GM23338 (cell line): ENCODE data around the gene C12orf54. TPM values are rescaled to one million over a fixed set of nuclear protein-coding genes. Genes with fewer than 3 reads are reported as not detected.

ENCODE experiments used
- ATAC-seq: fragments of 200-7000 bp; cut with Tn5 transposase; 3 replicates; pipeline ENCODE4 v1.9.1; 2020
- DNase-seq: peaks from one replicate; pipeline ENCODE4 v3.0.0-alpha.2; 2015; ENCODE audit warnings: low spot score
- H2AFZ ChIP-seq: fragments of 200-600 bp; sonication (generic); 2 replicates; pipeline ENCODE4 v1.8.0; 2016; ENCODE audit warnings: antibody characterized with exemption, mild to moderate bottlenecking, moderate library complexity
- H3F3A ChIP-seq: fragments of 200-600 bp; sonication (generic); replicated peaks from 2 replicates; pipeline ENCODE4 v1.8.0; 2017; ENCODE audit warnings: antibody characterized with exemption, mixed run types, low read depth
- H3K27ac ChIP-seq: fragments of 200-600 bp; sonication (generic); 2 replicates; pipeline ENCODE4 v1.6.1; 2016; ENCODE audit warnings: low read depth
- H3K27me3 ChIP-seq: fragments of 200-600 bp; sonication (generic); 2 replicates; pipeline ENCODE4 v1.8.0; 2016; ENCODE audit warnings: mild to moderate bottlenecking, mixed run types, moderate library complexity; ENCODE audit not compliant: insufficient read depth
- H3K36me3 ChIP-seq: fragments of 200-600 bp; sonication (generic); 2 replicates; pipeline ENCODE4 v1.8.0; 2016; ENCODE audit warnings: mild to moderate bottlenecking; ENCODE audit not compliant: insufficient read depth
- H3K4me1 ChIP-seq: fragments of 200-600 bp; sonication (generic); 2 replicates; pipeline ENCODE4 v1.8.0; 2016; ENCODE audit warnings: mild to moderate bottlenecking, moderate library complexity; ENCODE audit not compliant: insufficient read depth
- H3K4me2 ChIP-seq: fragments of 200-600 bp; sonication (generic); 2 replicates; pipeline ENCODE4 v1.7.1; 2017; ENCODE audit warnings: mixed run types
- H3K4me3 ChIP-seq: fragments of 200-600 bp; sonication (generic); 2 replicates; pipeline ENCODE4 v1.6.1; 2016; ENCODE audit warnings: mixed run types
- H3K79me2 ChIP-seq: fragments of 200-600 bp; sonication (generic); replicated peaks from 2 replicates; pipeline ENCODE4 v1.8.0; 2017; ENCODE audit warnings: mild to moderate bottlenecking; ENCODE audit not compliant: insufficient read depth
- H3K9me2 ChIP-seq: fragments of 200-600 bp; sonication (generic); 2 replicates; pipeline ENCODE4 v1.8.0; 2017; ENCODE audit not compliant: insufficient read depth
- H4K20me1 ChIP-seq: fragments of 200-600 bp; sonication (generic); replicated peaks from 2 replicates; pipeline ENCODE4 v1.8.0; 2017; ENCODE audit warnings: mild to moderate bottlenecking; ENCODE audit not compliant: insufficient read depth
- H3K27ac Mint-ChIP-seq: 2 replicates; pipeline ENCODE4 v1.8.0; 2020; ENCODE audit warnings: inconsistent platforms, mild to moderate bottlenecking, moderate library complexity, mixed read lengths
- H3K27me3 Mint-ChIP-seq: 3 replicates; pipeline ENCODE4 v1.8.0; 2022; ENCODE audit warnings: low read depth, mild to moderate bottlenecking, moderate library complexity, mixed read lengths, inconsistent platforms; ENCODE audit not compliant: insufficient read depth, poor library complexity
- H3K36me3 Mint-ChIP-seq: 3 replicates; pipeline ENCODE4 v1.8.0; 2021; ENCODE audit warnings: low read depth, mild to moderate bottlenecking, inconsistent platforms, moderate library complexity, mixed read lengths
- H3K4me1 Mint-ChIP-seq: 3 replicates; pipeline ENCODE4 v1.8.0; 2020; ENCODE audit warnings: mild to moderate bottlenecking, inconsistent platforms, mixed read lengths
- H3K4me3 Mint-ChIP-seq: 3 replicates; pipeline ENCODE4 v1.8.0; 2021; ENCODE audit warnings: moderate library complexity, mild to moderate bottlenecking, inconsistent platforms, mixed read lengths
- H3K9me3 Mint-ChIP-seq: 3 replicates; pipeline ENCODE4 v1.8.0; 2020; ENCODE audit warnings: moderate library complexity, mild to moderate bottlenecking, inconsistent platforms, mixed read lengths
- CREB1 ChIP-seq: fragments of 250-450 bp; sonication (Bioruptor Pico); IDR thresholded peaks from 2 replicates; pipeline ENCODE4 v1.5.0; 2020; ENCODE audit warnings: low read depth, mild to moderate bottlenecking, moderate library complexity
- CTCF ChIP-seq, 2 experiments: fragments of 200-600 bp in 1 of 2; sonication (generic) in 1 of 2; conservative IDR thresholded peaks; 2 replicates each; pipeline versions ENCODE4 v1.5.1 to v1.6.1; 2016 to 2017; ENCODE audit warnings: antibody characterized with exemption in 2 of 2, low read depth in 2 of 2, mild to moderate bottlenecking in 2 of 2, moderate library complexity in 1 of 2
- EZH2 ChIP-seq: fragments of 200-600 bp; sonication (generic); IDR thresholded peaks from one replicate; pipeline ENCODE4 v1.8.0; 2017; ENCODE audit warnings: antibody characterized with exemption, mild to moderate bottlenecking, low read depth; ENCODE audit not compliant: unreplicated experiment
- EZH2phosphoT487 ChIP-seq: fragments of 200-600 bp; sonication (generic); IDR thresholded peaks from one replicate; pipeline ENCODE4 v1.8.1; 2018; ENCODE audit warnings: antibody characterized with exemption; ENCODE audit not compliant: unreplicated experiment
- JUNB ChIP-seq: IDR thresholded peaks from one replicate; pipeline ENCODE4 v1.6.1; 2016; ENCODE audit warnings: antibody characterized with exemption; ENCODE audit not compliant: unreplicated experiment
- NANOG ChIP-seq: IDR thresholded peaks from 2 replicates; pipeline ENCODE4 v1.6.1; 2016; ENCODE audit warnings: antibody characterized with exemption, borderline replicate concordance
- POLR2AphosphoS5 ChIP-seq: IDR thresholded peaks from 2 replicates; pipeline ENCODE4 v1.6.1; 2016; ENCODE audit warnings: antibody characterized with exemption, low read depth
- REST ChIP-seq: IDR thresholded peaks from one replicate; pipeline ENCODE4 v1.6.1; 2018; ENCODE audit warnings: antibody characterized with exemption; ENCODE audit not compliant: unreplicated experiment
- STAT1 ChIP-seq: IDR thresholded peaks from one replicate; pipeline ENCODE4 v1.6.1; 2016; ENCODE audit warnings: antibody characterized with exemption; ENCODE audit not compliant: unreplicated experiment
- ZNF114 ChIP-seq: fragments of 250-450 bp; sonication (Bioruptor Pico); IDR thresholded peaks from 2 replicates; pipeline ENCODE4 v1.5.0; 2020; ENCODE audit warnings: mild to moderate bottlenecking, moderate library complexity
- ZNF331 ChIP-seq: fragments of 250-450 bp; sonication (Bioruptor Pico); IDR thresholded peaks from 2 replicates; pipeline ENCODE4 v1.5.0; 2020; ENCODE audit warnings: low read depth, mild to moderate bottlenecking, moderate library complexity
- polyA plus RNA-seq: library from polyadenylated mRNA; unstranded; fragments of >200 nt; fragmentation: Nextera tagmentation; extraction: Ambion mirVana; gene quantifications from 2 replicates; pipeline ENCODE4 v1.2.1, GENCODE V29; 2016
- total RNA-seq: library from RNA; depleted of rRNA; stranded (reverse); fragments of >200 nt; shearing (Covaris generic); gene quantifications from 2 replicates; pipeline ENCODE4 v1.2.3, GENCODE V29; 2014
- TF ChIP-seq, protein P1 (sequence below): IDR thresholded peaks from 2 replicates; pipeline ENCODE4 v1.6.1; 2016; ENCODE audit warnings: antibody characterized with exemption
- TF ChIP-seq, protein P2 (sequence below): fragments of 250-450 bp; sonication (Bioruptor Pico); IDR thresholded peaks from 2 replicates; pipeline ENCODE4 v1.5.0; 2020; ENCODE audit warnings: mild to moderate bottlenecking, moderate library complexity

C12orf54 gene
- total and polyA plus RNA-seq, 2 experiments from 2014 or later, result not detected

DNA sequence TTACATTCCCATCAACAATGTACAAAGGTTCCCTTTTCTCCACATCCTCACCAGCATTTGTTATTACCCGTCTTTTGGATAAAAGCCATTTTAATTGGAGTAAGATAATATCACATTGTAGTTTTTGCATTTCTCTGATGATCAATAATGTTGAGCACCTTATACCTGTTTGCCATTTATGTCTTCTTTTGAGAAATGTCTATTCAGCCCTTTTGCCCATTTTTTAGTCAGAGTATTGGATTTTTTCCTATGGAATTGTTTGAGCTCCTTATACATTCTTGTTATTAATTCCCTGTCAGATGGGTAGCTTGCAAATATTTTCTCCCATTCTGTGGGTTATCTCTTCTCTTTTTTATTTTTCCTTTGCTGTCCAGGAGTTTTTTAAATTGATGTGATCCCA lies 32.4 kb downstream of the C12orf54 start:
- Histone ChIP-seq H3K27me3 (no peaks in the 10 kb centered on the region), H2AFZ (no peak overlapping the region), H3K27ac (no peak overlapping the region), H3F3A (no peaks in the 10 kb centered on the region), H3K36me3 (no peaks in the 10 kb centered on the region; the same call in 1 of the 2 replicates), H3K79me2 (no peaks in the 10 kb centered on the region), H3K4me3 (no peak overlapping the region), H3K4me1 (no peaks in the 10 kb centered on the region), H3K4me2 (no peak overlapping the region), H4K20me1 (no peaks in the 10 kb centered on the region), H3K9me2 (0 out of 2 replicates have a peak, but pooled peaks cover 6% of the 10 kb centered on the region)
- no peaks in the 10 kb centered on the region; the same call in 2 of the 3 replicates for H3K36me3 Mint-ChIP-seq
- DNase-seq (no peak), ATAC-seq (no peak)
- TF ChIP-seq EZH2 (no peak), STAT1 (no peak), ZNF114 (no peak), ZNF331 (CRISPR knock-in tag) (no peak), EZH2phosphoT487 (no peak), JUNB (no peak), NANOG (no peak), CREB1 (CRISPR knock-in tag) (no peak), CTCF (conservative IDR thresholded peaks at IDR 0.05; ENCODE audit: low read depth in 2 of 2) (no peak), REST (no peak), POLR2AphosphoS5 (no peak)
- TF ChIP-seq, protein P1, sequence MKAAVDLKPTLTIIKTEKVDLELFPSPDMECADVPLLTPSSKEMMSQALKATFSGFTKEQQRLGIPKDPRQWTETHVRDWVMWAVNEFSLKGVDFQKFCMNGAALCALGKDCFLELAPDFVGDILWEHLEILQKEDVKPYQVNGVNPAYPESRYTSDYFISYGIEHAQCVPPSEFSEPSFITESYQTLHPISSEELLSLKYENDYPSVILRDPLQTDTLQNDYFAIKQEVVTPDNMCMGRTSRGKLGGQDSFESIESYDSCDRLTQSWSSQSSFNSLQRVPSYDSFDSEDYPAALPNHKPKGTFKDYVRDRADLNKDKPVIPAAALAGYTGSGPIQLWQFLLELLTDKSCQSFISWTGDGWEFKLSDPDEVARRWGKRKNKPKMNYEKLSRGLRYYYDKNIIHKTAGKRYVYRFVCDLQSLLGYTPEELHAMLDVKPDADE, result no peak
- TF ChIP-seq, protein P2, sequence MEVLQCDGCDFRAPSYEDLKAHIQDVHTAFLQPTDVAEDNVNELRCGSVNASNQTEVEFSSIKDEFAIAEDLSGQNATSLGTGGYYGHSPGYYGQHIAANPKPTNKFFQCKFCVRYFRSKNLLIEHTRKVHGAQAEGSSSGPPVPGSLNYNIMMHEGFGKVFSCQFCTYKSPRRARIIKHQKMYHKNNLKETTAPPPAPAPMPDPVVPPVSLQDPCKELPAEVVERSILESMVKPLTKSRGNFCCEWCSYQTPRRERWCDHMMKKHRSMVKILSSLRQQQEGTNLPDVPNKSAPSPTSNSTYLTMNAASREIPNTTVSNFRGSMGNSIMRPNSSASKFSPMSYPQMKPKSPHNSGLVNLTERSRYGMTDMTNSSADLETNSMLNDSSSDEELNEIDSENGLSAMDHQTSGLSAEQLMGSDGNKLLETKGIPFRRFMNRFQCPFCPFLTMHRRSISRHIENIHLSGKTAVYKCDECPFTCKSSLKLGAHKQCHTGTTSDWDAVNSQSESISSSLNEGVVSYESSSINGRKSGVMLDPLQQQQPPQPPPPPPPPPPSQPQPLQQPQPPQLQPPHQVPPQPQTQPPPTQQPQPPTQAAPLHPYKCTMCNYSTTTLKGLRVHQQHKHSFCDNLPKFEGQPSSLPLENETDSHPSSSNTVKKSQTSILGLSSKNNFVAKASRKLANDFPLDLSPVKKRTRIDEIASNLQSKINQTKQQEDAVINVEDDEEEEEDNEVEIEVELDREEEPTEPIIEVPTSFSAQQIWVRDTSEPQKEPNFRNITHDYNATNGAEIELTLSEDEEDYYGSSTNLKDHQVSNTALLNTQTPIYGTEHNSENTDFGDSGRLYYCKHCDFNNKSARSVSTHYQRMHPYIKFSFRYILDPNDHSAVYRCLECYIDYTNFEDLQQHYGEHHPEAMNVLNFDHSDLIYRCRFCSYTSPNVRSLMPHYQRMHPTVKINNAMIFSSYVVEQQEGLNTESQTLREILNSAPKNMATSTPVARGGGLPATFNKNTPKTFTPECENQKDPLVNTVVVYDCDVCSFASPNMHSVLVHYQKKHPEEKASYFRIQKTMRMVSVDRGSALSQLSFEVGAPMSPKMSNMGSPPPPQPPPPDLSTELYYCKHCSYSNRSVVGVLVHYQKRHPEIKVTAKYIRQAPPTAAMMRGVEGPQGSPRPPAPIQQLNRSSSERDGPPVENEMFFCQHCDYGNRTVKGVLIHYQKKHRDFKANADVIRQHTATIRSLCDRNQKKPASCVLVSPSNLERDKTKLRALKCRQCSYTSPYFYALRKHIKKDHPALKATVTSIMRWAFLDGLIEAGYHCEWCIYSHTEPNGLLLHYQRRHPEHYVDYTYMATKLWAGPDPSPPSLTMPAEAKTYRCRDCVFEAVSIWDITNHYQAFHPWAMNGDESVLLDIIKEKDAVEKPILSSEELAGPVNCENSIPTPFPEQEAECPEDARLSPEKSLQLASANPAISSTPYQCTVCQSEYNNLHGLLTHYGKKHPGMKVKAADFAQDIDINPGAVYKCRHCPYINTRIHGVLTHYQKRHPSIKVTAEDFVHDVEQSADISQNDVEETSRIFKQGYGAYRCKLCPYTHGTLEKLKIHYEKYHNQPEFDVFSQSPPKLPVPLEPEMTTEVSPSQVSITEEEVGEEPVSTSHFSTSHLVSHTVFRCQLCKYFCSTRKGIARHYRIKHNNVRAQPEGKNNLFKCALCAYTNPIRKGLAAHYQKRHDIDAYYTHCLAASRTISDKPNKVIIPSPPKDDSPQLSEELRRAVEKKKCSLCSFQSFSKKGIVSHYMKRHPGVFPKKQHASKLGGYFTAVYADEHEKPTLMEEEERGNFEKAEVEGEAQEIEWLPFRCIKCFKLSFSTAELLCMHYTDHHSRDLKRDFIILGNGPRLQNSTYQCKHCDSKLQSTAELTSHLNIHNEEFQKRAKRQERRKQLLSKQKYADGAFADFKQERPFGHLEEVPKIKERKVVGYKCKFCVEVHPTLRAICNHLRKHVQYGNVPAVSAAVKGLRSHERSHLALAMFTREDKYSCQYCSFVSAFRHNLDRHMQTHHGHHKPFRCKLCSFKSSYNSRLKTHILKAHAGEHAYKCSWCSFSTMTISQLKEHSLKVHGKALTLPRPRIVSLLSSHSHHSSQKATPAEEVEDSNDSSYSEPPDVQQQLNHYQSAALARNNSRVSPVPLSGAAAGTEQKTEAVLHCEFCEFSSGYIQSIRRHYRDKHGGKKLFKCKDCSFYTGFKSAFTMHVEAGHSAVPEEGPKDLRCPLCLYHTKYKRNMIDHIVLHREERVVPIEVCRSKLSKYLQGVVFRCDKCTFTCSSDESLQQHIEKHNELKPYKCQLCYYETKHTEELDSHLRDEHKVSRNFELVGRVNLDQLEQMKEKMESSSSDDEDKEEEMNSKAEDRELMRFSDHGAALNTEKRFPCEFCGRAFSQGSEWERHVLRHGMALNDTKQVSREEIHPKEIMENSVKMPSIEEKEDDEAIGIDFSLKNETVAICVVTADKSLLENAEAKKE (CRISPR knock-in tag), result no peak
- H3K9me3 Mint-ChIP-seq, result peaks cover 53% of the 10 kb centered on the region
- H3K27ac Mint-ChIP-seq, result no peak overlapping the region
- no peak overlapping the region for H3K4me3 Mint-ChIP-seq
- no peaks in the 10 kb centered on the region for H3K27me3 Mint-ChIP-seq
- no peaks in the 10 kb centered on the region for H3K4me1 Mint-ChIP-seq
